WTC11 (cell line): Measurements from ENCODE around the gene DNAH7.

ENCODE experiments used
- TCF7 ChIP-seq: sonication (generic); formaldehyde crosslinking; IDR thresholded peaks from 2 replicates; pipeline ENCODE4 v1.8.0; 2022; ENCODE audit warnings: mild to moderate bottlenecking, low read depth, missing genetic modification reagents, moderate library complexity
- TF ChIP-seq, protein P1 (sequence below): fragments of 200-600 bp; IDR thresholded peaks from 2 replicates; pipeline ENCODE4 v1.8.0; 2022; ENCODE audit warnings: antibody characterized with exemption

DNA sequence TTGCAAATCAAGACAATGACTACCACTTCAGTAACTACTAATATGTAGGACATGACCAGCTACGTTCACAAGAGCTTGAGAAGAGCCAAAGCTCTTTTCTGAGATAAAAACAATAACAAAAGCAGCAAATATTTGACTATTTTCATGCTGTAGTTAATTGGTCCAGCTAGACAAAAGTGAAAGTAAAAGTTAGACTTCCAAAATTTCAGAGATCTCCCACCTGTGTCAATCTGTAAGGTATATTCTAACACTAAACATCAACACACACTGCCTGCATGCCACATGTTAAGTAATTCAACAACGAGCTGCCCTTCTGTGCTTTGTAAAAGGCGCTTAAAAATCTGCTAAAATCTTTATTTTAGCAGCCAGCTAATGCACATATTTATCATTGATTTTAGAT lies 225.7 kb downstream of the DNAH7 start:
- no peak for TF ChIP-seq TCF7
- TF ChIP-seq, protein P1, sequence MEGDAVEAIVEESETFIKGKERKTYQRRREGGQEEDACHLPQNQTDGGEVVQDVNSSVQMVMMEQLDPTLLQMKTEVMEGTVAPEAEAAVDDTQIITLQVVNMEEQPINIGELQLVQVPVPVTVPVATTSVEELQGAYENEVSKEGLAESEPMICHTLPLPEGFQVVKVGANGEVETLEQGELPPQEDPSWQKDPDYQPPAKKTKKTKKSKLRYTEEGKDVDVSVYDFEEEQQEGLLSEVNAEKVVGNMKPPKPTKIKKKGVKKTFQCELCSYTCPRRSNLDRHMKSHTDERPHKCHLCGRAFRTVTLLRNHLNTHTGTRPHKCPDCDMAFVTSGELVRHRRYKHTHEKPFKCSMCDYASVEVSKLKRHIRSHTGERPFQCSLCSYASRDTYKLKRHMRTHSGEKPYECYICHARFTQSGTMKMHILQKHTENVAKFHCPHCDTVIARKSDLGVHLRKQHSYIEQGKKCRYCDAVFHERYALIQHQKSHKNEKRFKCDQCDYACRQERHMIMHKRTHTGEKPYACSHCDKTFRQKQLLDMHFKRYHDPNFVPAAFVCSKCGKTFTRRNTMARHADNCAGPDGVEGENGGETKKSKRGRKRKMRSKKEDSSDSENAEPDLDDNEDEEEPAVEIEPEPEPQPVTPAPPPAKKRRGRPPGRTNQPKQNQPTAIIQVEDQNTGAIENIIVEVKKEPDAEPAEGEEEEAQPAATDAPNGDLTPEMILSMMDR, result no peak
